Fibroblast of skin of left quadriceps (primary cell): ENCODE measurements around the gene CLBA1.
A peak's percentile ranks its signal among the peaks of the same experiment; 100 is the strongest.

Experiments used
- DNase-seq, 2 experiments: peaks; one replicate each; pipeline ENCODE4 v3.0.0-alpha.2; 2013; ENCODE audit warnings: low read depth in 2 of 2

CLBA1 gene

GRCh38 chr14:104968541-104969401 lies 16.8 kb upstream of the CLBA1 start:
- DNase-seq = no peak

- DNase-seq = no peak
Measured at GRCh38 chr14:104969741-104970230, 15.8 kb upstream of the CLBA1 start.

GRCh38 chr14:104970231-104971068 lies 15.1 kb upstream of the CLBA1 start:
- DNase-seq = peak; percentile 44 to 49

- DNase-seq = no peak
Measured at GRCh38 chr14:104971447-104972240, 13.9 kb upstream of the CLBA1 start.

- DNase-seq = no peak
Measured at GRCh38 chr14:104972301-104973134, 13.1 kb upstream of the CLBA1 start.

GRCh38 chr14:104973135-104973384 lies 12.5 kb upstream of the CLBA1 start:
- DNase-seq = peak; percentile 81 to 83

- peak in 1 of 2 experiments; percentile 28 for DNase-seq
Measured at GRCh38 chr14:104973385-104974145, 12.0 kb upstream of the CLBA1 start.

GRCh38 chr14:104974146-104974541 lies 11.4 kb upstream of the CLBA1 start:
- no peak for DNase-seq

GRCh38 chr14:104974665-104975390 lies 10.8 kb upstream of the CLBA1 start:
- no peak for DNase-seq

- no peak for DNase-seq
Measured at GRCh38 chr14:104975481-104976197, 9.9 kb upstream of the CLBA1 start.

- no peak for DNase-seq
Measured at GRCh38 chr14:104976198-104977007, 9.2 kb upstream of the CLBA1 start.

- DNase-seq = no peak
Measured at GRCh38 chr14:104977008-104977680, 8.4 kb upstream of the CLBA1 start.

- peak in 1 of 2 experiments; percentile 30 for DNase-seq
Measured at GRCh38 chr14:104977681-104978653, 7.6 kb upstream of the CLBA1 start, which contains the start of gene AHNAK2. Gene AHNAK2, minus strand, starts transcription at chr14:104978374. Its CDS starts 137 bp downstream, at chr14:104978237.

- DNase-seq = no peak
Measured at GRCh38 chr14:104978746-104979691, 6.6 kb upstream of the CLBA1 start.
